Activated CD4-positive, alpha-beta T cell treated with anti-CD3 and anti-CD28 coated beads, Interleukin-2, Interleukin-4, amounts not matched to agents 100 ng/mL and 50 ng/mL, durations not matched to agents 16 hours and 8 hours (primary cell): ENCODE results near the gene TAF11L3.
A peak's percentile ranks its signal among the peaks of the same experiment; 100 is the strongest.
"Not testable (repeated sequence)": the region's sequence is repeated elsewhere in the genome, so short reads cannot be mapped to it uniquely, and the experiment has no call there.

Experiments used
- DNase-seq: peaks from one replicate; pipeline ENCODE4 v3.0.0-alpha.2; 2020; ENCODE audit warnings: low spot score

The TAF11L3 gene

GRCh38 chr5:17518067-17518466, at the start of gene TAF11L3:
TAF11L3 (plus strand) TSS chr5:17518367.
- DNase-seq: not testable (repeated sequence)

GRCh38 chr5:17470064-17470463, 48.1 kb upstream of the TAF11L3 start:
- DNase-seq: no peak

- DNase-seq: not testable (repeated sequence)
Observed at GRCh38 chr5:17475064-17475463, 43.1 kb upstream of the TAF11L3 start.

GRCh38 chr5:17477043-17477442, 41.1 kb upstream of the TAF11L3 start:
- no peak for DNase-seq

- no peak for DNase-seq
Observed at GRCh38 chr5:17477573-17478265, 40.4 kb upstream of the TAF11L3 start.

- DNase-seq: no peak
Observed at GRCh38 chr5:17481378-17481777, 36.8 kb upstream of the TAF11L3 start.

- no peak for DNase-seq
Observed at GRCh38 chr5:17482790-17483189, 35.4 kb upstream of the TAF11L3 start.

GRCh38 chr5:17486464-17487173, 31.5 kb upstream of the TAF11L3 start:
- not testable (repeated sequence) for DNase-seq

GRCh38 chr5:17487174-17487512, 31.0 kb upstream of the TAF11L3 start:
- no peak for DNase-seq

- not testable (repeated sequence) for DNase-seq
Observed at GRCh38 chr5:17491257-17491656, 26.9 kb upstream of the TAF11L3 start.

- no peak for DNase-seq
Observed at GRCh38 chr5:17492770-17493169, 25.4 kb upstream of the TAF11L3 start.

- no peak for DNase-seq
Observed at GRCh38 chr5:17497446-17497845, 20.7 kb upstream of the TAF11L3 start.

GRCh38 chr5:17497931-17498330, 20.2 kb upstream of the TAF11L3 start, which contains the start of gene TAF11L2:
TAF11L2 (plus strand) TSS chr5:17498231.
- not testable (repeated sequence) for DNase-seq

- no peak for DNase-seq
Observed at GRCh38 chr5:17511775-17512325, 6.3 kb upstream of the TAF11L3 start.

GRCh38 chr5:17517526-17517925, 641 bp upstream of the TAF11L3 start:
- not testable (repeated sequence) for DNase-seq

GRCh38 chr5:17519508-17519907, 1.3 kb downstream of the TAF11L3 start:
- not testable (repeated sequence) for DNase-seq

GRCh38 chr5:17521501-17521900, 3.3 kb downstream of the TAF11L3 start, which contains the start of gene TAF11L4:
TAF11L4 (plus strand) TSS chr5:17521801.
- DNase-seq: not testable (repeated sequence)

GRCh38 chr5:17524935-17525334, 6.8 kb downstream of the TAF11L3 start, which contains the start of gene TAF11L5:
TAF11L5 (plus strand) TSS chr5:17525235.
- not testable (repeated sequence) for DNase-seq

- peak; percentile 9 for DNase-seq
Observed at GRCh38 chr5:17526504-17526903, 8.3 kb downstream of the TAF11L3 start.

GRCh38 chr5:17528369-17528768, 10.2 kb downstream of the TAF11L3 start, which contains the start of gene TAF11L6:
TAF11L6 (plus strand) TSS chr5:17528669.
- DNase-seq: not testable (repeated sequence)
